ENCODE results near the gene TMEM121. TPM values are rescaled to one million over a fixed set of nuclear protein-coding genes. Genes with fewer than 3 reads are reported as not detected.

Gene TMEM121
- total and polyA plus RNA-seq, 11 donors = 1.0 to 4.4 (median 1.9) TPM

DNA sequence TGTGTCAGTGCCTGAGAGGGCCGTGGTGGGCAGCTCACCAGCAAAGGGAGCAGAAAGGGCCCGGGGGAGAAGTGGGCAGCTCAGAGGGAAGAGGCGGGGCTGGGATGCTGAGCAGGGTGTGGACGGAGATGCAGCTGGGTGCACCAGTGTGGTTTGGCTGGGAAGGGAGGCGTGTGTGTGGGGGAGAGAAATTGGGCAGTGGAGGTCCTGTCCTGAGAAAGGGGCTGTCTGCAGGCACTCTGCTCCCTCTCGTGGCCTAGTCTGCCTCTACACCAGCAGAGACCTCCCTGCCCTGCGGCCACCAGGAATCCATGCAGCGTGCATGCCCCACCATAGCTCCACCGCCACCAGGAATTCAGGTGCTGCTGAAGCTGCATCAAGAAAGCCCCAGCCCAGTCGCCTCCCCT lies 6.4 kb downstream of the TMEM121 start:
- 61 to 77% (median 66%) methylated on average over 10 of the region's 10 CpGs for WGBS, 4 donors

GRCh38 chr14:105533391-105533790 lies 7.0 kb downstream of the TMEM121 start:
- H3K27ac ChIP-seq = no peak overlapping the region
- ATAC-seq (no peak), DNase-seq (no peak)
- no peak overlapping the region for H3K4me3 ChIP-seq
- intact Hi-C loops (cut with DNase I) = loop anchor here in 2 of 10 donors (5.0 to 10.0 kb wide), 2 partner anchors 161 to 349 kb away; partner anchors contain the start of gene NUDT14 (in 1 of the 2)
- H3K27me3 ChIP-seq = peaks cover 0 to 27% (median 14%) of the 10 kb centered on the region in 9 donors
- H3K9me3 ChIP-seq = no peaks in the 10 kb centered on the region
- WGBS, 4 donors = 83 to 87% (median 86%) methylated on average over 5 to 9 of the region's 9 CpGs
- TF ChIP-seq, protein P1, sequence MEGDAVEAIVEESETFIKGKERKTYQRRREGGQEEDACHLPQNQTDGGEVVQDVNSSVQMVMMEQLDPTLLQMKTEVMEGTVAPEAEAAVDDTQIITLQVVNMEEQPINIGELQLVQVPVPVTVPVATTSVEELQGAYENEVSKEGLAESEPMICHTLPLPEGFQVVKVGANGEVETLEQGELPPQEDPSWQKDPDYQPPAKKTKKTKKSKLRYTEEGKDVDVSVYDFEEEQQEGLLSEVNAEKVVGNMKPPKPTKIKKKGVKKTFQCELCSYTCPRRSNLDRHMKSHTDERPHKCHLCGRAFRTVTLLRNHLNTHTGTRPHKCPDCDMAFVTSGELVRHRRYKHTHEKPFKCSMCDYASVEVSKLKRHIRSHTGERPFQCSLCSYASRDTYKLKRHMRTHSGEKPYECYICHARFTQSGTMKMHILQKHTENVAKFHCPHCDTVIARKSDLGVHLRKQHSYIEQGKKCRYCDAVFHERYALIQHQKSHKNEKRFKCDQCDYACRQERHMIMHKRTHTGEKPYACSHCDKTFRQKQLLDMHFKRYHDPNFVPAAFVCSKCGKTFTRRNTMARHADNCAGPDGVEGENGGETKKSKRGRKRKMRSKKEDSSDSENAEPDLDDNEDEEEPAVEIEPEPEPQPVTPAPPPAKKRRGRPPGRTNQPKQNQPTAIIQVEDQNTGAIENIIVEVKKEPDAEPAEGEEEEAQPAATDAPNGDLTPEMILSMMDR (IDR thresholded peaks at IDR 0.05) = no peak
- TF ChIP-seq POLR2A (IDR thresholded peaks at IDR 0.05) = no peak
- H3K4me1 ChIP-seq = peaks cover 0 to 21% (median 12%) of the 10 kb centered on the region in 12 donors
- no peaks in the 10 kb centered on the region for H3K36me3 ChIP-seq

More for the DNA sequence above, 6.4 kb downstream of the TMEM121 start:
- H3K27me3 ChIP-seq = peaks cover 0 to 26% (median 10%) of the 10 kb centered on the region in 9 donors
- peaks cover 3 to 25% (median 14%) of the 10 kb centered on the region in 12 donors for H3K4me1 ChIP-seq
- H3K4me3 ChIP-seq = no peak overlapping the region
- TF ChIP-seq POLR2A (IDR thresholded peaks at IDR 0.05) = no peak
- TF ChIP-seq, protein P1 (IDR thresholded peaks at IDR 0.05) = peak in 6 of 12 donors; percentile 9 to 36 (median 27)
- DNase-seq (no peak), ATAC-seq (no peak)
- H3K9me3 ChIP-seq = no peaks in the 10 kb centered on the region
- intact Hi-C loops (cut with DNase I) = loop anchor here in 2 of 10 donors (5.0 to 10.0 kb wide), 2 partner anchors 160 to 348 kb away; partner anchors contain the start of gene NUDT14 (in 1 of the 2)
- H3K36me3 ChIP-seq = no peaks in the 10 kb centered on the region
- H3K27ac ChIP-seq = no peak overlapping the region

GRCh38 chr14:105533811-105534498 lies 7.6 kb downstream of the TMEM121 start:
- no peak for TF ChIP-seq POLR2A (IDR thresholded peaks at IDR 0.05)
- TF ChIP-seq, protein P1 (IDR thresholded peaks at IDR 0.05) = no peak
- Histone ChIP-seq H3K4me1 (peaks cover 0 to 18% (median 9%) of the 10 kb centered on the region in 12 donors), H3K36me3 (no peaks in the 10 kb centered on the region), H3K9me3 (no peaks in the 10 kb centered on the region), H3K4me3 (no peak overlapping the region), H3K27me3 (peaks cover 0 to 26% (median 14%) of the 10 kb centered on the region in 9 donors), H3K27ac (no peak overlapping the region)
- intact Hi-C loops (cut with DNase I) = loop anchor here in 2 of 10 donors (5.0 to 10.0 kb wide), 2 partner anchors 162 to 349 kb away; partner anchors contain the start of gene NUDT14 (in 1 of the 2)
- WGBS, 4 donors = 72 to 83% (median 77%) methylated on average over 21 of the region's 21 CpGs
- ATAC-seq (no peak), DNase-seq (no peak)

- 57 to 69% (median 68%) methylated on average over 7 to 13 of the region's 13 CpGs for WGBS, 4 donors
- no peak for DNase-seq
- Histone ChIP-seq H3K27me3 (peaks cover 0 to 26% (median 14%) of the 10 kb centered on the region in 9 donors), H3K27ac (no peak overlapping the region), H3K4me1 (peaks cover 0 to 11% (median 4%) of the 10 kb centered on the region in 12 donors), H3K4me3 (no peak overlapping the region), H3K9me3 (no peaks in the 10 kb centered on the region), H3K36me3 (no peaks in the 10 kb centered on the region)
- no peak for ATAC-seq
- TF ChIP-seq POLR2A (IDR thresholded peaks at IDR 0.05) = no peak
- TF ChIP-seq, protein P1 (IDR thresholded peaks at IDR 0.05) = no peak
- intact Hi-C loops (cut with DNase I) = loop anchor here in 2 of 10 donors (5.0 to 10.0 kb wide), 2 partner anchors 162 to 350 kb away; partner anchors contain the start of gene NUDT14 (in 1 of the 2)
These were observed 8.2 kb downstream of the TMEM121 start for GRCh38 chr14:105534586-105534985.

All from heart left ventricle (tissue), 16 donors.